IPS DF 6.9 (cell line): ENCODE measurements around the gene POLA2.
"Not testable (repeated sequence)": the region's sequence is repeated elsewhere in the genome, so short reads cannot be mapped to it uniquely, and the experiment has no call there.

ENCODE experiments used
- DNase-seq: peaks from one replicate; pipeline ENCODE4 v3.0.0-alpha.2; 2013; ENCODE audit warnings: low read depth, low spot score
- H3K27ac ChIP-seq: one replicate; pipeline ENCODE4 v1.5.1; 2013; ENCODE audit warnings: low read length, control low read depth
- H3K27me3 ChIP-seq: 2 replicates; pipeline ENCODE4 v1.6.1; 2013; ENCODE audit warnings: mild to moderate bottlenecking, low read length; ENCODE audit not compliant: control insufficient read depth, insufficient read depth
- H3K36me3 ChIP-seq: 2 replicates; pipeline ENCODE4 v1.6.1; 2013; ENCODE audit warnings: low read length; ENCODE audit not compliant: control insufficient read depth, insufficient read depth
- H3K4me1 ChIP-seq: 2 replicates; pipeline ENCODE4 v1.6.1; 2013; ENCODE audit warnings: low read length; ENCODE audit not compliant: control insufficient read depth, insufficient read depth
- H3K4me3 ChIP-seq: 2 replicates; pipeline ENCODE4 v1.5.1; 2013; ENCODE audit warnings: mild to moderate bottlenecking, low read length
- H3K9me3 ChIP-seq: 2 replicates; pipeline ENCODE4 v1.6.1; 2013; ENCODE audit warnings: low read length, inconsistent platforms; ENCODE audit not compliant: control insufficient read depth, insufficient read depth
- WGBS: extraction: QIAGEN DNeasy Blood & Tissue Kit; methylation state at CpG from one replicate; pipeline ENCODE4 v1.1.7; 2013; ENCODE audit warnings: mixed read lengths, missing lambda C conversion rate; ENCODE audit not compliant: insufficient read length, insufficient coverage; 5-methylcytosine and 5-hydroxymethylcytosine counted together

The POLA2 gene

DNA sequence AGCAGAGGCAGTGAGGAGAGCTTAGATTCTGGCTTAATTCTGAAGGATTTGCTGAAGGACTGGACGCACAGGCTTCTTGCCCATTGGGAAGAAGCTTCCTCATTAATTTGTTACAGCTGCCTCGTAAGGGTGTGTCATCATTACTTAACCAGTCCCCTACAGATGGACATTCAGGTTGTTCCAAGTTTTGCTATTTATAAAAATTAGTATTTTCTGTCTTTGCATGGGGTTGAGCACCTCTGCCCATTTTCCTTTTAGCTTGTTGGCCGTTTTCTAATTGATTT lies 41.9 kb upstream of the POLA2 start:
- no peak for DNase-seq
- Histone ChIP-seq H3K4me1 (peaks cover under 1% of the 10 kb centered on the region; the same call in 1 of the 2 replicates), H3K36me3 (no peaks in the 10 kb centered on the region), H3K27me3 (no peaks in the 10 kb centered on the region), H3K27ac (no peak overlapping the region), H3K9me3 (no peaks in the 10 kb centered on the region), H3K4me3 (no peak overlapping the region)
- WGBS, result no CpG with 5 or more reads among the region's 3 CpGs

DNA sequence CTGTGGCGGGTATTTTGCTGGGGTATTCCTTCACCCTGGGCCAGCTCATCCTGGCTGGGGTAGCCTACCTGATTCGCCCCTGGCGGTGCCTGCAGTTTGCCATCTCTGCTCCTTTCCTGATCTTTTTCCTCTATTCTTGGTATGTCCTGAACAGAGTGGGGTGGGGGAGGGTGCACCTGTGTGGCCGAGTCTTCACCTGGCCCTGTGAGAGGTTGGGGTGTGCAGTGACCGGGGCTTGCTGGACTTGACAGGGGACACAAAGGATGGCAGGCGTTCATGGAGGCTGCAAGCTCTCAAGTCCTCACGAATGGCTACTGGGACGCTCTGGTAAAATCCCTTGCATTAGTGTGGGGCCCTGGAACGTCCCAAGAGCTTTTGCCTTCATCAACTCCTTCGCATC lies 40.7 kb upstream of the POLA2 start:
- H3K4me3 ChIP-seq, result no peak overlapping the region
- H3K4me1 ChIP-seq, result peaks cover 5% of the 10 kb centered on the region; the same call in 1 of the 2 replicates
- DNase-seq, result no peak
- H3K27me3 ChIP-seq, result no peaks in the 10 kb centered on the region
- H3K27ac ChIP-seq, result no peak overlapping the region
- no peaks in the 10 kb centered on the region for H3K9me3 ChIP-seq
- no CpG with 5 or more reads among the region's 10 CpGs for WGBS
- H3K36me3 ChIP-seq, result no peaks in the 10 kb centered on the region

DNA sequence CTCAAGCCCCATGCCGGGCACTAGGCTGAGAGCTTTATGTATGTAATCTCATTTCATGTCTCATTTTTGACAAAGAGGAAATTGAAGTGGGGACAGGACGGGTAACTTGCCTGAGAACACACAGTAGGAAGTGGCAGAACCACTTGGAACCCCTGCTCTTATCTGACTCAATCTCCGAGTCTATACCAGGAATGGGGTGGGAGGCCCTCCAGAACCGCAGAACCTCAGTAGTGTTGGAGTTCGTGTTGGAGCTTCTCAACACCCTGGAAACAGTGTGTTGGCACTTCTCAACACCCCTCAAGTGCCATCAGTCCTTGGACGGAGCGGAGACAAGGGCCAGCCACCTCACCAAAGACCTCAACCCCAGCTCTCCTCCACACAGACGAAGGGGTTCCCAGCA lies 38.8 kb upstream of the POLA2 start:
- WGBS, result no CpG with 5 or more reads among the region's 8 CpGs
- Histone ChIP-seq H3K9me3 (no peaks in the 10 kb centered on the region), H3K4me1 (peaks cover 5% of the 10 kb centered on the region; the same call in 1 of the 2 replicates)

DNA sequence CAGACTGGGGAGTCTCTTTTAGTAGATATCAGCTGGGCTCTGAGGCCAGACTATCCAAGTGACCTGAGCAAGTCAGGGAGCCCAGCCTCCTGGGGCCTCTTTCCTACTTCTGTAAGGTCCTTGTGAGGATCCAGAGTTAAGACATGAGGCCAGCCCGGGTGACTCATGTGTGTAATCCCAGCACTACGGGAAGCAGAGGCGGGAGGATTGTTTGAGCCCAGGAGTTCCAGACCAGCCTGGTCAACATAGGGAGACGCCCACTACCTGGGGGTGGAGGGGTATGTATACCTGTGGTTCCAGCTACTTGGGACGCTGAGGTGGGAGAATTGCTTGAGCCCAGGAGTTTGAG lies 36.9 kb upstream of the POLA2 start:
- H3K36me3 ChIP-seq, result no peaks in the 10 kb centered on the region
- WGBS, result no CpG with 5 or more reads among the region's 5 CpGs
- no peaks in the 10 kb centered on the region for H3K27me3 ChIP-seq
- no peak overlapping the region for H3K27ac ChIP-seq
- no peak overlapping the region for H3K4me3 ChIP-seq
- no peaks in the 10 kb centered on the region for H3K9me3 ChIP-seq
- peaks cover 5% of the 10 kb centered on the region; the same call in 1 of the 2 replicates for H3K4me1 ChIP-seq
- DNase-seq, result no peak

More for the DNA sequence above, 38.8 kb upstream of the POLA2 start:
- H3K4me3 ChIP-seq, result no peak overlapping the region
- no peak overlapping the region for H3K27ac ChIP-seq
- H3K27me3 ChIP-seq, result no peaks in the 10 kb centered on the region
- H3K36me3 ChIP-seq, result no peaks in the 10 kb centered on the region
- no peak for DNase-seq

DNA sequence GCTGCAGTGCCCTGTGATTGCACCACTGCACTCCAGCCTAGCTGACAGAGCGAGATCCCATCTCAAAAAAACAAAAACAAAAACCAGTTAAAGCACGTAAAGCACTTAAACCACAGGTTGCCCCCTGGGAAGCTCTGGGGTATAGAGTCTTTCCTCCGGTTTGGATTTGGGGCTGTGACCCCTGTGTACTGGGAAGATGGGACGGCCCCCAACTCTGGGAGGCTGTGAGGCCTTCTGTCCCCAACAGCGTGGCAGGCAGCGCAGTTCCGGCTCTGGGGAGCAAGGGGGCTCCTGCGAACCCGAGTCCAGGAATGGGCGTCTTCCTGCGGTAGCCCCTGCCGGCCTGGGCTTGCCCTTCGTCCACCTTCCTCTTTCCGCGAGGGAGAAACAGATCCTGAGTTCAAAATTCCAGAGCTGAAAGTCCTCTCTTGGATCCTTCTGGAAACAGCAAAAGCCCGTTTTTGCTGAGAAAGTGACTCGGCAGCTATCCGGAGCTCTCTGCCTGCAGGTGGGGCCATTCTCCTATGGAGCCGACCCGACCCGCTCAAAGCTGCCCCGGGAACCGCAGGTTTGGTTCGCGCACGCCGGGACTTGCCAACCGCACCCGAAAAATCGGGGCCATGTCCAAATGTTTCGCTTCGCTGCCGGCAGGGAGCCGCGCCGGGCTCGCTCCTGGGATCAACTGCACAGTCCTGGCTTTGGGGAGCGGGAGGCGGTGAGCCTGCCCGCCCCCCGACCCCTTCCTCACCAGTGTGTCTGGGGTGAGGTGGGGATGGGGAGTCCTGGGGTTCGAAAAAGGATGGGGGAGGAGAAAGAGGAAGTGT lies 36.3 kb upstream of the POLA2 start:
- H3K36me3 ChIP-seq, result no peaks in the 10 kb centered on the region
- peak overlapping the region; percentile 32; the same call in 1 of the 2 replicates for H3K4me3 ChIP-seq
- no peaks in the 10 kb centered on the region for H3K27me3 ChIP-seq
- H3K27ac ChIP-seq, result no peak overlapping the region
- H3K4me1 ChIP-seq, result peaks cover 5% of the 10 kb centered on the region; the same call in 1 of the 2 replicates
- DNase-seq, result no peak
- no CpG with 5 or more reads among the region's 42 CpGs for WGBS
- H3K9me3 ChIP-seq, result no peaks in the 10 kb centered on the region

DNA sequence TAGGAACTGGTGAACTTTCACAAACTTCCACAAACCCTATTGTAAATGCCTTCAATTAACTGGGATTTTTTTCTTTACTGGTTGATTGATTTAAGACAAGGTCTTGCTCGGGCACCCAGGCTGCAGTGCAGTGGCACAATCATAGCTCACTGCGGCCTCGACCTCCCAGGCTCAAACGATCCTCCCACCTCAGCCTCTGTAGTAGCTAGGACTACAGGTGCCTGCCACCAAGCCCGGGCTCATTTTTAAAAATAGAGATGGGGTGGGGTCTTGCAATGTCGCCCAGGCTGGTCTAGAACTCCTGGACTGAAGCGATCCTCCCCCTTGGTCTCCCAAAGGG lies 35.7 kb upstream of the POLA2 start:
- no CpG with 5 or more reads among the region's 7 CpGs for WGBS
- Histone ChIP-seq H3K36me3 (no peaks in the 10 kb centered on the region), H3K4me1 (peaks cover 5% of the 10 kb centered on the region; the same call in 1 of the 2 replicates), H3K4me3 (no peak overlapping the region; the same call in 1 of the 2 replicates), H3K9me3 (no peaks in the 10 kb centered on the region), H3K27me3 (no peaks in the 10 kb centered on the region), H3K27ac (no peak overlapping the region)
- no peak for DNase-seq

DNA sequence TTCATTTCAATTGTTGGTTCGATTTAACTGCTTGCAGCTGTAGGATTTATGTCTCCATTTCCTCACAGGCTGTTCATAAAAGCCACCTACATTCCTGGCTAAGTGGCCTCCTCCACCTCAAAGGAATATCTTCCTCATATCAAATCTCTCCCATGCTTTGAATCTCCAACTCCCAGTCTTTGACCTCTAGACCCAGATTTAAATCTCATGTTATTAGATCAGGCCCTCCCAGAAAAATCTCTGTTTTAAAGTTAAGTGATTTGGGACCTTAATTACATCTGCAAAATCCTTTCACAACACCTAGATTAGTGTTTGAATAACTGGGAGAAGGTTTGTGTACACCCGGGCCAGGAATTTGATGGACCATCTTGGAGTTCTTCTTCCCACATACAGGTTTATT lies 33.9 kb upstream of the POLA2 start:
- Histone ChIP-seq H3K4me1 (peaks cover 5% of the 10 kb centered on the region; the same call in 1 of the 2 replicates), H3K36me3 (no peaks in the 10 kb centered on the region), H3K27me3 (no peaks in the 10 kb centered on the region), H3K27ac (no peak overlapping the region), H3K4me3 (no peak overlapping the region), H3K9me3 (no peaks in the 10 kb centered on the region)
- no peak for DNase-seq
- WGBS, result no CpG with 5 or more reads among the region's 2 CpGs

DNA sequence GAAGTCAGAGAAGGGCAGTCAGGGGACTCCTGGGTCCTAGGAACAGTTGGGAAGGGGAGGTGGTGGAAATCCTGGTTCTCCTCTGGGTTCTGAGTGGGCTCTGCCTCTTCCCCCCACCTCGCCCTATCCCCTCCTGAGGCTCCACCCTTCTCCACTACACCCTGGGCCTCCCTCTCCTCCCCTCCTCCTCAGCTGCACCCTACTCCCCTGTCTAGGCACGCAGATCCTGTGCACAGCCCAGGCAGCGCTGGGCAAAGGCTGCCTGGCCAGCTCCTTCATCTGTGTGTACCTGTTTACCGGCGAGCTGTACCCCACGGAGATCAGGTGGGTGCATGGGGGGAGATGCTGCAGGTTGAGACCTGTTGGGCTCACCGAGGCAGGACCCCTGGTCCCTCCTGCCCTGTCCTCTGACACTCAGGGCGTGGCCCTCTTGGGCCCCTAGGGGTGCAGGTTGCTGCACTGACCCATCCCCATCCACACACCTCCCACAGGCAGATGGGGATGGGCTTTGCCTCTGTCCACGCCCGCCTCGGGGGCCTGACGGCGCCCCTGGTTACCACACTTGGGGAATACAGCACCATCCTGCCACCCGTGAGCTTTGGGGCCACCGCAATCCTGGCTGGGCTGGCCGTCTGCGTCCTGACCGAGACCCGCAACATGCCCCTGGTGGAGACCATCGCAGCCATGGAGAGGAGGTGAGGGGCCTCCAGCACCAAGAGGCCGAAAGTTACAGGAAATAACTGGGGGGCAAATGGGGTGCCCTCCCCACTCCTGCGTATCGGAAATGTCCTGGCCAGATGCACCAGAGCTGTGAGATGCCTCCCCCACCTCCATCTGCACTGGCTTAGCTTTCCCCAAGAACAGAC lies 25.3 kb upstream of the POLA2 start:
- no peak overlapping the region for H3K27ac ChIP-seq
- H3K4me3 ChIP-seq, result no peak overlapping the region
- H3K27me3 ChIP-seq, result no peaks in the 10 kb centered on the region
- H3K4me1 ChIP-seq, result no peaks in the 10 kb centered on the region
- DNase-seq, result no peak
- no peaks in the 10 kb centered on the region for H3K36me3 ChIP-seq
- no CpG with 5 or more reads among the region's 23 CpGs for WGBS
- H3K9me3 ChIP-seq, result no peaks in the 10 kb centered on the region; the same call in 1 of the 2 replicates

DNA sequence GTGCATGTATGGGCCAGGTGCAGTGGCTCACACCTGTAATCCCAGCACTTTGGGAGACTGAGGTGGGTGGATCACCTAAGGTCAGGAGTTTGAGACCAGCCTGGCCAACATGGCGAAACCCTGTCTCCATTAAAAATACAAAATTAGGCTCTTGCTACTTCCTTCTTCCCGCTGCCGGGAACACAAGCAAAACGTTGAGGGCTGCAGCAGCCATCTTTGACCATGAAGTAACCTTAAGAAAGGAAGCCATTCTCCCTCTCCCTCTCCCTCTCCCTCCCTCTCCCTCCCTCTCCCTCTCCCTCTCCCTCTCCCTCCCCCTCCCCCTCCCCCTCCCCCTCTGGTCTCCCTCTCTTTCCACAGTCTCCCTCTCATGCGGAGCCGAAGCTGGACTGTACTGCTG lies 23.5 kb upstream of the POLA2 start:
- no CpG with 5 or more reads among the region's 6 CpGs for WGBS
- DNase-seq, result not testable (repeated sequence)

DNA sequence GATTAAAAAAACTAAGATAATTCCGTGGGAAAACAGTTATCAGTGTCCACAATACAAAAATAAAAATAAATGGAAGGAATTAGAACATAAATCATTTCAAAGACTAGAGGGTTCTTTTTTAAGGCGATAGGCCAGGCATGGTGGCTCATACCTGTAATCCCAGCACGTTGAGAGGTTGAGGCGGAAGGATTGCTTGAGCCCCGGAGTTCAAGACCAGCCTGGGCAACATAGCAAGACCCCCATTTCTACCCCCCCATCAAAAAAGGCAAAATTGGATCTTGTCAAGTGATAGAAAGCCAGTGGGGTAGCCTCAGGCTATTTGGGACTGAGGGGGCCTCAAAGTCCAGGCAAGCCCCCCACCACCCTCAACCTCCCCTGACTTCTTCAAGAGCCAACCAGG lies 20.6 kb upstream of the POLA2 start:
- Histone ChIP-seq H3K9me3 (no peaks in the 10 kb centered on the region; the same call in 1 of the 2 replicates), H3K27me3 (no peaks in the 10 kb centered on the region), H3K27ac (no peak overlapping the region), H3K4me1 (0 out of 2 replicates have a peak, but pooled peaks cover 1% of the 10 kb centered on the region), H3K36me3 (no peaks in the 10 kb centered on the region), H3K4me3 (no peak overlapping the region)
- WGBS, result no CpG with 5 or more reads among the region's 5 CpGs
- DNase-seq, result no peak

More for the DNA sequence above, 23.5 kb upstream of the POLA2 start:
- H3K4me3 ChIP-seq, H3K4me1 ChIP-seq, H3K27me3 ChIP-seq, H3K9me3 ChIP-seq, H3K36me3 ChIP-seq, H3K27ac ChIP-seq: not testable (repeated sequence)
